Effector CD4-positive, alpha-beta T cell (primary cell): Measurements from ENCODE around the gene TMEM72.

Source experiments
- DNase-seq: peaks from one replicate; pipeline ENCODE4 v3.0.0-alpha.2; 2020

Gene TMEM72

DNA sequence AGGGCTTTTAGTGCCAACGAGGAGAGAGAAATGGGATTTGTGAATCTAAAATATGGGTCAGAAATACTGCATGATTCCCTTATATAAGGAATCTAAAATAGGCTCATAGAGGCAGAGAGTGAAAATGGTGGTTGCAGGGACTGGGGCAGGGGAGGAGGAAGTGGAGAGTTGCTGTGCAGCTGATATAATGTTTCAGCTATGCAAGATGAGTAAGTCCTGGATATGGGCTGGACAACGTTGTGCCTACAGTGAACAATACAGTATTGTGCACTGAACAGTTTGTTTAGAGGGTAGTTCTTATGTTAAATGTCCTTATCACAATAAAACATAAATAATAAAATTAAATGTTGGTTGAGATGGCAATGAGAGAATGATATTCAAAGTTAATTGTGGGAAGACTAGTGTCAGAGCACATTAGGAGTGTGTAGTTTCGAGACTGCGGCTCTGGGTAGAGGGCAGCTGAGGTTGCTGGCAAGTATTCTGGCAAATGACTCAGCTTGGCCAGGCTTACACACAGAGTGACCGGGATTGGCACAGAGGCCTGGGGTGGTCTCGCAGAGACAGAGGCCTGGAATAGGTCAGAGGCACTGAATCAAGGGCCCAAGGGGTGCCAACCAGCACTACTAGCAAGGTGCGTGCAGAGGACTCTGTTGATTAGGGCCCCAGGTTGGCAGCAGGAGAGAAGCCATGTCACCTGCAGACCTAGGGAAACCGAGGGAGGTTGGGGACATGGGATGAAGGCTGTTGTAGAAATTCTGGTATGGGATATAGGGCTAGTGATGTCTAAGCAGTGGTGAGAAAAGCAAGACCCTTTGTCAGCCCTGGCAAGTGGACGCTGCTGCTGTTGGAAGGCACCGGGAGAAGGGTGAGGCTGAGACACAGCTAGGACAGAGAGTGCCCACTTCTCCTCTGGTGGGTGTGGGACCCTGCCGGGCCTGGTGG is 70.3 kb downstream of the TMEM72 start:
- no peak for DNase-seq

DNA sequence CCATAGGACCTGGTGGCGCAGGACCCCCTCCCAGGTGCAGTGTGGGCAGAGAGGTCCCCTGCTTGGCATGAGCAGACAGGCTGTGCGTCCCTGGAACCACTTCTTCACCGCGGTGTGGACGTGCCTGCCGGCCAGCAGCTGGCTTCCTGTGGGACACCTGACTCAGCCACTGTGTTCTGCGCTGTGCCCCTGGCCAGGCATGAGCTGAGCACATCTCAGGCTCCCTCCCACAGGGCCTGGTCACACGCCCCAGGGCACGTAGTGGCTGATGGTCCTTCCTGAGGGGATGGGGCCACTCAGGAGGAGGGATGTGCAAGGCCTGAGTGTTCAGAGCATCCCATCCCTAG is 71.0 kb downstream of the TMEM72 start:
- no peak for DNase-seq

DNA sequence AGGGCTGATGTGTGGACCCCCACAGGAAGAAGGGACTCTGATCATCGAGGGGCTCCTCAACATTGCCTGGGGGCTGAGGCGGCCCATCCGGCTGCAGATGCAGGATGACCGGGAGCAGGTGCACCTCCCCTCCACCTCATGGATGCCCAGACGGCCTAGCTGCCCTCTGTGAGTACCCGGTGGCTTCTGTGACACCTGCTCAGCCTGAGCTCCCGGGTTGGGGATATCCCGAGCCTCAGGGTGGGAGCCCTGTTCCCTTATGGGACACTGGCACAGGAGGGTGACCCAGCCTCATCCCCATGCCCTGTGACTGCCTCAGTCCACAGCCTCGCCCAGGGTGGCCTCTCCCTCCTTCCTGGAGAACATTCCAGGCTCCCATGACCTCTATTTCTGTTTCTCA is 71.4 kb downstream of the TMEM72 start:
- no peak for DNase-seq

DNA sequence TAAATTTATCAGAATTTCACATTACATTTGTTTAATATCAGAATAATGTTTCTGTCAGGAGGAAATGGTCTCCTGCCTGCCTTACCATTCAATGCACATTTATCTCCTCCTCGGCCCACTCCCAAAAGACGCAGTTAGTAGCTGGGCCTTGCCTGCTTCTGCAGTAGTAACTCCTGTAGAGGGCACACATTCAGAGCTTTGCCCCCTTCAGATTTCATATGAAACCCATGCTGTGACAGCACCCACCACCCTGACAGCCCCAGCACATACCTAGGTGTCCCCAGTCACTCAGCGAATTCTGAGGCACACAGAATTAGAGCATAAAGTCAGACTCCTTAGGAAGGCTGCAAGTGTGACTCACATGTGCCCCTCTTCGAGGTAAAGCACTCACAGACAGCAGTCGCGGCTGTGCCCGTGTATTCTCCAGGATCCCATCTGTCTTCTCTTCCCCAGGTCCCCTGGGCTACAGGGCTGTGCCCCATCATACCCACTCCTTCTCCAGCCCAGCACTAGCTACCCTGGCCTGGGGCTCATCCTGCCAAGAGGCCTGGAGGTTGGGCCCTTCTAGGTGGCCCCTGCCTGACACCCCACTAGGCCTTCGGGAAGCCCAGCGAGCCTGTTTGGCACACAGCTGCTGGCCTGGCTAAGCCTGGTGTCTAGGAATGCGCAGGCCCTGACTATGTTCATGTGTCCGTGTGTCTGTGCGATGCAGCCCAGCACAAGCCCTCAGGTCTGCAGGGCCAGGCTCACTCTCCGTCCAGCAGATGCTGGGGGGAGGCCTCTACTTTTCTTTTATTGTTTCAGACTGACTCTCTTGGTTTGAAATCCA is 72.1 kb downstream of the TMEM72 start:
- DNase-seq: no peak

DNA sequence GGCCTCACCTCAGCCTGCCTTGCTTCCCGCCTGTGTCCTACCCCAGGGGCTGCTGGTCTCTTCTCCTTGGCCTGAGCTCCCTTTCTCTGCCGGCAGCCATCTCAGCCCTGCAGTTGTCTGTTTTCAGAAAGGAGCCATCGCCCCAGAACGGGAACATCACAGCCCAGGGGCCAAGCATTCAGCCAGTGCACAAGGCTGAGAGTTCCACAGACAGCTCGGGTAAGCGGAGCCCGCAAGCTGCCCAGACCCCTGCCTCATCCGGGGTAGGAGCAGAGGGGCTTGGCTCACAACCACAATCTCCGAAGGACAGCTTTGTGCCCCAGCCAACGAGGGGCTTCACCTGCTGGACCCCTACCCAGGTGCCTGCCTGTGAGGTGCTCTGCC is 72.8 kb downstream of the TMEM72 start:
- no peak for DNase-seq

DNA sequence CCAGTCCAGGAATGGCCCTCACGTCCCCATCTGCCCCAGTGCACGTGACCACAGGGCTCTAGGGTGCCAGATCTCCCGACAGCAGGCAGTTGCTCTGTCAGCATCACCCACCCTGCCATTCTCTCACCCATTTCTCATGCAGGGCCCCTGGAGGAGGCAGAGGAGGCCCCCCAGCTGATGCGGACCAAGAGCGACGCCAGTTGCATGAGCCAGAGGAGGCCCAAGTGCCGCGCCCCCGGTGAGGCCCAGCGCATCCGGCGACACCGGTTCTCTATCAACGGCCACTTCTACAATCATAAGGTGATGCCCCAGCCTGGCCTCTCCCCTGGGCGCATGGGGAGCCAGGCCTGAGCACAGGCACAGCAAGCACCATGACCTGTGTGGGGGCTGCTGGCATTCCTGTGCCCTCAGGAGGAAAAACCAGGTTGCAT is 73.5 kb downstream of the TMEM72 start:
- DNase-seq: no peak

DNA sequence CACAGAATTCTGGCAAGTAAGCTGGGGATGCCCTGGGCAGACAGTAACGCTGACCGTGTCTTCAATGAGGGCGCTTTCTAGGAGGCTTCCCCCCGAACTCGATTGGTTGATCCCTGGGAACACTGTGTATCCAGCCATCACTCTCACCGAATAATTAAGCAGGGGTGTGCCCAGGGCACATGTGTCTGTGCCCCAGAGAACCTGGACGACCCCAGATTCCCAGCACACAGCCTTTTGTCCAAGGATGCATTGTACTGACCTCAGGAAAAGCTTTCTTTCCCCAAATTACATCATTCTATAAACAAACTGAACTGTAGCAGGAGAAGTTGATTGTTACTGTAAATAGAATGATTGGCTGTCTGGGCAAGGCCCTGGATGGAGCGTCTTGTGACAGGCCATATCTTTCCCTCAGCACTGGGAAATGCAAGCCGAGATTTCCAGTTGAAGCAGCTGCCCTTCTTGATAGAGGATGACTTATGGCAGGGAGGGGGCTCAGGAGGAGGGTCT is 74.1 kb downstream of the TMEM72 start:
- no peak for DNase-seq

DNA sequence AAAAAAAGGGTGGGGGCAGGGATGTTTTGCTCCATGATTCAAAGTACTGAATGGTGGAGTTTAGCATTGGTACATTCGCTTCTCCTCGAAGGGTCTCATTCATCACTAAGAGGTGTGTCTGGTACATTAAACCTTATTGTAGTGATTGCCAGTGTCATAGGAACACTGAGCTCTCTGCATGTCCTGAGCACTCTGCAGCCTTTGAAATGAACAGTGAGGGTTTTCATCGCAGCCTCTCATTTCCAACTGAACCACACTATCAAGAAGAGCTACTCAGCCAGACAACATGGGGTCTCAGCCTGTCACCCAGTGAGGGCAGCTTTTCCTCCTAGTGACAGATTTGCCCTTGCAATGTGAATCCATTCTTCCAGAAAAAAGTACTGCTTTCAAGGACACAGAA is 75.0 kb downstream of the TMEM72 start:
- DNase-seq: no peak
